GM13976 (cell line): ENCODE results near the gene APEX1.
"Not testable (repeated sequence)": the region's sequence is repeated elsewhere in the genome, so short reads cannot be mapped to it uniquely, and the experiment has no call there.

Experiments used
- DNase-seq: peaks from one replicate; pipeline ENCODE4 v3.0.0; 2012; ENCODE audit warnings: low spot score
- in situ Hi-C: fragments of 300-500 bp; cut with MboI; formaldehyde crosslinking; loops from one replicate; pipeline ENCODE4 v1.12.0; 2022; ENCODE audit warnings: low sequenced_read_pairs, mixed read lengths, inconsistent platforms; ENCODE audit not compliant: unreplicated experiment
- TF ChIP-seq, protein P1 (sequence below): IDR thresholded peaks from 2 replicates; pipeline ENCODE4 v1.5.1; 2012; ENCODE audit warnings: borderline replicate concordance, mild to moderate bottlenecking; ENCODE audit not compliant: insufficient read depth; ENCODE audit errors: extremely low read depth, missing control alignments, control extremely low read depth

The APEX1 gene

DNA sequence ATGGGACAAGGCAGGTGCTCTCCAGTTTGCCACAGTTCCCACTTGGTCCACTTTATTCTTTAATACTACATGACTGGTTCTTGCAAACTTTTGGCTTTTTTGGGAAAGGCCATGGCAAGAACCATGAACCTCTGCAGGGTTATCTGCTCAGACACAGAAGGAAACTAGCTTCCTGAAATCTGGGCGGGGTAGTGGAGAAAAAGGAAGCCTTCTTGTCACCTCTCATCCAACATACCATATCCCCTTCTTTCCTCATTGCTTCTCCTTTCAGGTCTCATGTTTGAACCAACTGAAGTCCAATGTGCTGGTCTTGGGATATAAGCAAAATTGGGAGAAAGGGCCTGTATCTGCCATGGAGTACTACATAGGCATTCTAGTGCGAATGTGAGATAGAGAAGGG is 13.6 kb upstream of the APEX1 start:
- TF ChIP-seq, protein P1, sequence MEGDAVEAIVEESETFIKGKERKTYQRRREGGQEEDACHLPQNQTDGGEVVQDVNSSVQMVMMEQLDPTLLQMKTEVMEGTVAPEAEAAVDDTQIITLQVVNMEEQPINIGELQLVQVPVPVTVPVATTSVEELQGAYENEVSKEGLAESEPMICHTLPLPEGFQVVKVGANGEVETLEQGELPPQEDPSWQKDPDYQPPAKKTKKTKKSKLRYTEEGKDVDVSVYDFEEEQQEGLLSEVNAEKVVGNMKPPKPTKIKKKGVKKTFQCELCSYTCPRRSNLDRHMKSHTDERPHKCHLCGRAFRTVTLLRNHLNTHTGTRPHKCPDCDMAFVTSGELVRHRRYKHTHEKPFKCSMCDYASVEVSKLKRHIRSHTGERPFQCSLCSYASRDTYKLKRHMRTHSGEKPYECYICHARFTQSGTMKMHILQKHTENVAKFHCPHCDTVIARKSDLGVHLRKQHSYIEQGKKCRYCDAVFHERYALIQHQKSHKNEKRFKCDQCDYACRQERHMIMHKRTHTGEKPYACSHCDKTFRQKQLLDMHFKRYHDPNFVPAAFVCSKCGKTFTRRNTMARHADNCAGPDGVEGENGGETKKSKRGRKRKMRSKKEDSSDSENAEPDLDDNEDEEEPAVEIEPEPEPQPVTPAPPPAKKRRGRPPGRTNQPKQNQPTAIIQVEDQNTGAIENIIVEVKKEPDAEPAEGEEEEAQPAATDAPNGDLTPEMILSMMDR = no peak
- DNase-seq = no peak
- in situ Hi-C loops = no loop called here

DNA sequence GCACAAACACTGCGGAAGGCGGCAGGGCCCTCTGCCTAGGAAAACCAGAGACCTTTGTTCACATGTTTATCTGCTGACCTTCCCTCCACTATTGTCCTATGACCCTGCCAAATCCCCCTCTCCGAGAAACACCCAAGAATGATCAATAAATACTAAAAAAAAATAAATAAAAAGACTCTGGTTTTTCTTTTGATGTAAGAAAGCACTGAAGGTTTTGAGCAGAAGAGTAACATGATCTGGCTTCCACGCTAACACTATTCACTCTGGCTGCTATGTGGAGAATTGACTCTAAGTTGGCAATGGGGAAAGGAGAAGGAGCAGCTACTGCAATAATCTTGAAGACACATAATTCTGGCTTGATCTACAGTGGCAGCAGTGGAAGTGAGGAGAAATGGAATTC is 11.4 kb upstream of the APEX1 start:
- DNase-seq, in situ Hi-C loops: not testable (repeated sequence)

DNA sequence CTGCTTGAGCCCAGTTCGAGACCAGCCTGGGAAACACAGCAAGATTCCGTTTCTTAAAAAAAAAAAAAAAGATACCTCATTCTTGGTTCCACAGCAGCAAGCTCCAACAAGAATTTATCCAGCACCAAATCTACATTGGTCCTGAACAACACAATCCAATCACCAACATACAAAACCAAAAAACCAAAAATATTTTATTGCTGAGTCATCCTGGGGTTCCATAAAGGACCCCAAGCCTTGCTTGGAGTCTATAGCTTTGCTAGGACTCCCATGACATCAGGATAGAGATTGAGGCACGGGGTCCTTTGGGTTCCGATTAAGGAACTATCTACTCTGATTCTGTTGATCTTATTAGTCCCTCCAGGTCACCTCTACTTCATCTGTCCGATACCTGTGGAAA is 8.1 kb upstream of the APEX1 start:
- no peak for DNase-seq
- TF ChIP-seq, protein P1 = no peak
- in situ Hi-C loops = no loop called here

DNA sequence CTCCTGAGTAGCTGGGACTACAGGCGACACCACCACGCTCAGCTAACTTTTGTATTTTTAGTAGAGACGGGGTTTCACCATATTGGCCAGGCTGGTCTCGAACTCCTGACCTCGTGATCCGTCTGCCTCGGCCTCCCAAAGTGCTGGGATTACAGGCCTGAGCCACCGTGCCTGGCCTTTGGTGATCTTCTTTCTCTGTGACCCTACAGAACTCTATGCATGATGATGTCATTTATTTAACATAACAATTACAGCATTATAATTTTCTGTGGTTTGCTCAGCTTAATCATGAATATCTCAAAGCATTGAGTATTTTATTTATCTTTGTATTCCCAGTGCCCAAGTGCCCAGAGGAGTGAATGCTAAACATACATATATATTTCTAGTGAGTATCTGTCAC is 2.2 kb upstream of the APEX1 start:
- in situ Hi-C loops, DNase-seq: not testable (repeated sequence)

DNA sequence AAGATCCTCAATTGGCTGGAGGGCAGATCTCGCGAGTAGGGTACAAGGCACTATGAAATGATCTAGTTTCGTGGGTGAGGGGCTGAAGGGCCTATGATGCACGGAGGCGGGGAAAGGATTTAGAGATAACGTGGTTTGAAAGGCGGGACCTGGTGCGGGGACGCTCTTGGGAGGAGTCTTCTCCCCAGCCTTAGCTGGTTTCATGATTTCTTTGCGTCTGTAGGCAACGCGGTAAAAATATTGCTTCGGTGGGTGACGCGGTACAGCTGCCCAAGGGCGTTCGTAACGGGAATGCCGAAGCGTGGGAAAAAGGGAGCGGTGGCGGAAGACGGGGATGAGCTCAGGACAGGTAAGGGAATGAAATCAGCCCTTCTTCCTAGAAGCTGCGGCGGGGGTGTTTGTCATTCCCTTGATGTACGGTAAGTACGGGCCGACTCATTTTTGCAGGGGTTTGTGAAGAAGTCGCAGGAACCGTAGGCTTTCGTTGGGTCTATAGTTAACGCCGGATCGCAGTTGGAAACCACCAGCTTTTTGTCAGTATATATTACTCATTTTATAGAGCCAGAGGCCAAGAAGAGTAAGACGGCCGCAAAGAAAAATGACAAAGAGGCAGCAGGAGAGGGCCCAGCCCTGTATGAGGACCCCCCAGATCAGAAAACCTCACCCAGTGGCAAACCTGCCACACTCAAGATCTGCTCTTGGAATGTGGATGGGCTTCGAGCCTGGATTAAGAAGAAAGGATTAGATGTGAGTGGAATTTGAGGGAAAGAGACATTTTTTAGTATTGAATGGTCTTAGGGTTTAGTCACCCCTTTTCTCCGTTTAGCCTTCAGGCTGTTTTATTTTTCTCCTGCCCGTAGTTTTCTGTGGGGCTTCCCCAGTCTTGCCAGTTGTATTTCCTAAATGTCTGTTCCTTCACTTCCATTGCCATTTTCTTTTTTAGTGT is 602 bp downstream of the APEX1 start:
- TF ChIP-seq, protein P1 = no peak
- in situ Hi-C loops = no loop called here
- no peak for DNase-seq

DNA sequence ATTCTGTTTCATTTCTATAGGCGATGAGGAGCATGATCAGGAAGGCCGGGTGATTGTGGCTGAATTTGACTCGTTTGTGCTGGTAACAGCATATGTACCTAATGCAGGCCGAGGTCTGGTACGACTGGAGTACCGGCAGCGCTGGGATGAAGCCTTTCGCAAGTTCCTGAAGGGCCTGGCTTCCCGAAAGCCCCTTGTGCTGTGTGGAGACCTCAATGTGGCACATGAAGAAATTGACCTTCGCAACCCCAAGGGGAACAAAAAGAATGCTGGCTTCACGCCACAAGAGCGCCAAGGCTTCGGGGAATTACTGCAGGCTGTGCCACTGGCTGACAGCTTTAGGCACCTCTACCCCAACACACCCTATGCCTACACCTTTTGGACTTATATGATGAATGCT is 1.9 kb downstream of the APEX1 start:
- DNase-seq = no peak
- TF ChIP-seq, protein P1 = no peak
- in situ Hi-C loops = no loop called here

DNA sequence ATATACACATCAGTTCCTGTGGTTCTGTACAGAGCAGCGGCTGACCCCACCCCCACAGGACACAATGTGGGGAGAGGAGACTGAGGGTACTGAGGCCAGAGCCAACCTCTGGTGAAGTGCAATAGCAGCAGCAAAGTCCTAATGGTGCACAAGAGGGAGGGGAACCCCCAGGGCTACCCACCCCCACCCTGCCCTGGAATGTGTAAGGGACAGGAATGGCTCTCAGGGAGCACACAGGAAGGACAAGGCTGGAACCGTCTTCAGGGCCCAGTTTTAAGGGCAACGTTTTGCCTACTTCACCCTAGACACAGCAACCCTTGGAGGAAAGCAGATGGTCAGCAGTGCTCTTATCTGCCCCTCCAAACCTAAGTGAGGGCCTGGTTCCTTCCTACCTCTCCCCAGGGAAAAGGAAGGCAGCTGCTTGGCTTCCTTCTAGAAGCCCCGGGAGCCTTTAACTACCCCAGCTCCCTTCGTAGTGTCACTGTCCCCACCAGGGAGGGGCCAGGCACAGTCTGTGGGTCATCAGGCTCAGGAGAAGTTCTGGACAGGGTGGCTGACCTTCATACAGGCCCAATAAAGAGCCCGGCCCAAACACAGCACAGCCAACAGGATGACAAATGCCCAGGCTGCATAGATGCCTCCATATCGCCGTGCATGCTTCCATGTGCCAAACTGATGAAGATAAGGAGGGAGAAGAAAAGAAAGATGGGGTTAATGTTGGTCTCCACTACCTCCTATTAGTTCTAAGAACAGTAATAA is 3.2 kb downstream of the APEX1 start:
- no peak for DNase-seq
- in situ Hi-C loops = no loop called here
- TF ChIP-seq, protein P1 = no peak
